Loucy (cell line): ENCODE measurements around the gene CENPVL3.

Experiments used
- H2AFZ ChIP-seq: fragments of 200-600 bp; sonication (generic); 2 replicates; pipeline ENCODE4 v1.6.0; 2016; ENCODE audit warnings: antibody characterized with exemption, mild to moderate bottlenecking, low read length, moderate library complexity
- H3F3A ChIP-seq: fragments of 200-600 bp; 2 replicates; pipeline ENCODE4 v1.6.0; 2016; ENCODE audit warnings: antibody characterized with exemption, low read depth, mild to moderate bottlenecking
- H3K27me3 ChIP-seq: fragments of 200-600 bp; sonication (generic); 2 replicates; pipeline ENCODE4 v1.6.1; 2014; ENCODE audit warnings: low read length, mild to moderate bottlenecking; ENCODE audit not compliant: insufficient read depth, poor library complexity, severe bottlenecking
- H3K36me3 ChIP-seq: fragments of 200-600 bp; sonication (generic); 2 replicates; pipeline ENCODE4 v1.6.1; 2016; ENCODE audit warnings: low read length; ENCODE audit not compliant: insufficient read depth
- H3K4me1 ChIP-seq: fragments of 200-600 bp; sonication (generic); 2 replicates; pipeline ENCODE4 v1.5.1; 2014; ENCODE audit warnings: low read length, mild to moderate bottlenecking; ENCODE audit not compliant: insufficient read depth, poor library complexity, severe bottlenecking
- H3K4me2 ChIP-seq: fragments of 200-600 bp; sonication (generic); 2 replicates; pipeline ENCODE4 v1.6.0; 2014; ENCODE audit warnings: antibody characterized with exemption, low read length, low read depth, mild to moderate bottlenecking; ENCODE audit not compliant: poor library complexity, severe bottlenecking
- H3K4me3 ChIP-seq: fragments of 200-600 bp; sonication (generic); 2 replicates; pipeline ENCODE4 v1.5.1; 2014; ENCODE audit warnings: low read length, mild to moderate bottlenecking, mixed read lengths; ENCODE audit not compliant: poor library complexity, severe bottlenecking
- H3K79me2 ChIP-seq: fragments of 200-600 bp; sonication (generic); 2 replicates; pipeline ENCODE4 v1.6.1; 2014; ENCODE audit warnings: low read length; ENCODE audit not compliant: insufficient read depth
- H3K9ac ChIP-seq: fragments of 200-600 bp; sonication (generic); 2 replicates; pipeline ENCODE4 v1.6.0; 2014; ENCODE audit warnings: mild to moderate bottlenecking, low read depth, low read length, moderate library complexity; ENCODE audit not compliant: poor library complexity, severe bottlenecking
- H3K9me2 ChIP-seq: fragments of 200-600 bp; sonication (generic); replicated peaks from 2 replicates; pipeline ENCODE4 v1.6.1; 2016; ENCODE audit warnings: low read depth, low read length, mixed read lengths
- H3K9me3 ChIP-seq: fragments of 200-600 bp; sonication (generic); 2 replicates; pipeline ENCODE4 v1.6.1; 2014; ENCODE audit warnings: mild to moderate bottlenecking, antibody characterized with exemption, low read length, low read depth; ENCODE audit not compliant: insufficient read depth
- H4K20me1 ChIP-seq: fragments of 200-600 bp; sonication (generic); 2 replicates; pipeline ENCODE4 v1.6.0; 2014; ENCODE audit warnings: antibody characterized with exemption, low read length, mild to moderate bottlenecking; ENCODE audit not compliant: insufficient read depth, poor library complexity, severe bottlenecking
- EZH2phosphoT487 ChIP-seq: fragments of 200-600 bp; IDR thresholded peaks from 2 replicates; pipeline ENCODE4 v1.6.1; 2018; ENCODE audit warnings: antibody characterized with exemption, mild to moderate bottlenecking, moderate library complexity, borderline replicate concordance
- TF ChIP-seq, protein P1 (sequence below): fragments of 200-600 bp; sonication (generic); conservative IDR thresholded peaks from 2 replicates; pipeline ENCODE4 v1.5.1; 2014; ENCODE audit warnings: mild to moderate bottlenecking, antibody characterized with exemption, low read length

Gene CENPVL3

DNA sequence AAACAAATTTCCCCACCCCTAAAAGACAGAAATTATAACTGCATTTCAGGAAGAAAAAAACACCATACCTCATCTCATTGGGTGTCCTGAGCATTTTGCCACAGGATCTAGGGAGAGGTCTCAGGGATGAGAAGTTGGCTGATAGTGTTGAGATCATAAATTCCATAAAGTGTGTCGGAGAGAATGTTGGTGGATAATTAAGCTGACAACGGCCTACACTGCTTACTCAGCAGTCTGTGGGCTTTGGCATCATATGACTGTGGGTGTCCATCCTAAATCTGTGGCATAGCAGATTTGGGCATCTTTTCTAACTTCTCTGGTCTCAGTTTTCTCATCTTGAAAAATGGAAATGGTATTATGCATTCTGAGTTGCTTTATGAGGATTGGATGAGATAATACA, 12.3 kb downstream of the CENPVL3 start:
- Histone ChIP-seq H3K4me2 (no peak overlapping the region), H4K20me1 (no peaks in the 10 kb centered on the region), H3K4me3 (no peak overlapping the region), H3K9me2 (no peaks in the 10 kb centered on the region), H3K9ac (no peak overlapping the region), H3K9me3 (no peaks in the 10 kb centered on the region), H3K4me1 (no peaks in the 10 kb centered on the region), H3F3A (no peaks in the 10 kb centered on the region), H3K27me3 (no peaks in the 10 kb centered on the region), H3K79me2 (no peaks in the 10 kb centered on the region), H3K36me3 (no peaks in the 10 kb centered on the region), H2AFZ (no peak overlapping the region)
- TF ChIP-seq, protein P1, sequence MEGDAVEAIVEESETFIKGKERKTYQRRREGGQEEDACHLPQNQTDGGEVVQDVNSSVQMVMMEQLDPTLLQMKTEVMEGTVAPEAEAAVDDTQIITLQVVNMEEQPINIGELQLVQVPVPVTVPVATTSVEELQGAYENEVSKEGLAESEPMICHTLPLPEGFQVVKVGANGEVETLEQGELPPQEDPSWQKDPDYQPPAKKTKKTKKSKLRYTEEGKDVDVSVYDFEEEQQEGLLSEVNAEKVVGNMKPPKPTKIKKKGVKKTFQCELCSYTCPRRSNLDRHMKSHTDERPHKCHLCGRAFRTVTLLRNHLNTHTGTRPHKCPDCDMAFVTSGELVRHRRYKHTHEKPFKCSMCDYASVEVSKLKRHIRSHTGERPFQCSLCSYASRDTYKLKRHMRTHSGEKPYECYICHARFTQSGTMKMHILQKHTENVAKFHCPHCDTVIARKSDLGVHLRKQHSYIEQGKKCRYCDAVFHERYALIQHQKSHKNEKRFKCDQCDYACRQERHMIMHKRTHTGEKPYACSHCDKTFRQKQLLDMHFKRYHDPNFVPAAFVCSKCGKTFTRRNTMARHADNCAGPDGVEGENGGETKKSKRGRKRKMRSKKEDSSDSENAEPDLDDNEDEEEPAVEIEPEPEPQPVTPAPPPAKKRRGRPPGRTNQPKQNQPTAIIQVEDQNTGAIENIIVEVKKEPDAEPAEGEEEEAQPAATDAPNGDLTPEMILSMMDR: no peak

DNA sequence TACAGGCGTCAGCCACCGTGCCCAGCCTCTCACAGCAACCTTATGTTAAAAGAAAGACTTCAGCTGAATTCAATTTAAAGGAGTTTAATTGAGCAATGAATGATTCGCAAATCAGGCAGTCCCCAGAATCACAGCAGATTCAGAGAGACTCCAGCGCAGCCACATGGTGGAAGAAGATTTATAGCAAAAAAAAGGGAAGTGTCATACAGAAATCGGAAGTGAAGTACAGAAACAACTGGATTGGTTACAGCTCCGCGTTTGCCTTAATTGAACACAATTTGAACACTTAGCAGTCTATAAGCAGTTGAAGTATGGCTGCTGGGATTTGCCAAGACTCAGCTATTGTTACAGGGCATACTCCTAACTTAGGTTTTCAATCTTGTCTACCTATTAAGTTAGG, 19.8 kb downstream of the CENPVL3 start:
- H4K20me1 ChIP-seq: no peaks in the 10 kb centered on the region
- no peaks in the 10 kb centered on the region for H3K4me1 ChIP-seq
- H3K27me3 ChIP-seq: no peaks in the 10 kb centered on the region
- no peaks in the 10 kb centered on the region for H3K79me2 ChIP-seq
- no peak overlapping the region for H3K9ac ChIP-seq
- no peaks in the 10 kb centered on the region for H3K9me2 ChIP-seq
- no peak overlapping the region for H3K4me3 ChIP-seq
- TF ChIP-seq, protein P1: no peak
- no peak for TF ChIP-seq EZH2phosphoT487
- H3K9me3 ChIP-seq: no peaks in the 10 kb centered on the region
- no peaks in the 10 kb centered on the region for H3K36me3 ChIP-seq
- no peak overlapping the region for H2AFZ ChIP-seq
- H3F3A ChIP-seq: no peaks in the 10 kb centered on the region
- H3K4me2 ChIP-seq: no peak overlapping the region

DNA sequence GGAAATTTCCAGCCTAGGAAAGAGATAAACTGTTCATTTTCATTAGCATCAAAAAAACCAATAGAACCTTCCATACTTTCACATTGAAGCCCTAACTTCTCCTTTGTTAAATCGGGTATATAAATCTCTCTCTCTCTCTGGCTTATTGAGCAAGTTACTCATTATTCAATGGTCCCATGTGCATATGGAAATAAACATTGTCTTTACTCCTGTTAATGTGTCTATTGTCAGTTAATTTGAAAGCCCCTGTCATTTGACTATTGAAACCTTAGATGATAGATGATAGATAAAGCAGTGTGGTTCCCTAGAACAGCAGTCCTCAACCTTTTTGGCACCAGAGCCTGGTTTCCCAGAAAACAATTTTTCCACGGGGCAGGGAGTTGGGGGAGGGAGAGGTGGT, 46.8 kb downstream of the CENPVL3 start:
- Histone ChIP-seq H3K36me3 (no peaks in the 10 kb centered on the region), H3F3A (no peaks in the 10 kb centered on the region), H3K4me3 (no peak overlapping the region), H4K20me1 (no peaks in the 10 kb centered on the region), H3K4me2 (no peak overlapping the region), H2AFZ (no peak overlapping the region), H3K4me1 (no peaks in the 10 kb centered on the region), H3K27me3 (no peaks in the 10 kb centered on the region), H3K9me3 (no peaks in the 10 kb centered on the region), H3K79me2 (no peaks in the 10 kb centered on the region), H3K9me2 (no peaks in the 10 kb centered on the region), H3K9ac (no peak overlapping the region)
- no peak for TF ChIP-seq EZH2phosphoT487
- TF ChIP-seq, protein P1: no peak
